Bronchial smooth muscle cell (primary cell): ENCODE data around the gene COQ9. TPM values are rescaled to one million over a fixed set of nuclear protein-coding genes. Genes with fewer than 3 reads are reported as not detected.

ENCODE experiments used
- total RNA-seq: library from RNA; depleted of rRNA; stranded (reverse); fragments of >200 nt; gene quantifications from 2 replicates; pipeline ENCODE4 v1.2.1, GENCODE V29; 2014

The COQ9 gene, protein sequence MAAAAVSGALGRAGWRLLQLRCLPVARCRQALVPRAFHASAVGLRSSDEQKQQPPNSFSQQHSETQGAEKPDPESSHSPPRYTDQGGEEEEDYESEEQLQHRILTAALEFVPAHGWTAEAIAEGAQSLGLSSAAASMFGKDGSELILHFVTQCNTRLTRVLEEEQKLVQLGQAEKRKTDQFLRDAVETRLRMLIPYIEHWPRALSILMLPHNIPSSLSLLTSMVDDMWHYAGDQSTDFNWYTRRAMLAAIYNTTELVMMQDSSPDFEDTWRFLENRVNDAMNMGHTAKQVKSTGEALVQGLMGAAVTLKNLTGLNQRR
- total RNA-seq: 37.8 and 53.7 TPM in 2 replicates

DNA sequence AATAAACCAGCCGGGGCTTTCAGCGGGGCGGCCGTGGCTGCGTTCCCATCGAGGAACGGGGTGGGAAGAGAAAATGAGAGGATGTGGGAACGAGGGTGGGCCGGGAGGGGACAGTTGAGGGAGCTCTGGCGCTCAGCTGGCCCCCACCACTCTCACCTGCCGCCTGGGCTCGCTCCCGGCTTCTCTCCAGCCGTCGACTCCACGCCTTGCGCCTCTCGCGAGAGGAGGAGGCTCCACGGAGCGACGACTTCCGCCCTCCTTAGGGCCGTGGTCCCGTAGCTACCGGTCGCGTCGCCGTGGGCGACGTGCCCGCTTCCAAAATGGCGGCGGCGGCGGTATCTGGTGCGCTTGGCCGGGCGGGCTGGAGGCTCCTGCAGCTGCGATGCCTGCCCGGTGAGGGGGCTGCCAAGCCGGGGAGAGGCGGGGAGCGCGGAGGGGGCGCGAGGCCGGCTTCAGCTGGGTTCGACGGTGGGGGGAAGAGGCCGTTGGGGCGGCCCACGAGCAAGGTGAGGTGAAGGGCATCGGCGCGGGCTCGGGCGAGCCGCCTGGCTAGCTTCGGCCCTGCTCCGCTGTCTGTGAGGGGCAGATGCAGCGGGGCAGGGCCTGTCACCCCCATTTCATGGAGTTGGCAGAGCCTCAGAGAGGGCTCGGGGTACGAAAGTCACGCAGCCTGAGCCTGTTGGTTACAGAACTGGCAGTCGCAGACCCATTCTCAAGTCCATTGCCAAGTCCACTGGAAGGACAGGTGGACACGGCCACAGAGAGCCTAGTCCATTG is at the start of gene COQ9, which contains the start of gene CIAPIN1:
Gene COQ9, plus strand, starts transcription at position 294 of the 777 bp plus-strand sequence. Its CDS starts 27 bp downstream, at position 321.
Gene CIAPIN1, minus strand, starts transcription at position 200 of the 777 bp plus-strand sequence. CDS start 6,457 bp downstream, outside the sequence.

DNA sequence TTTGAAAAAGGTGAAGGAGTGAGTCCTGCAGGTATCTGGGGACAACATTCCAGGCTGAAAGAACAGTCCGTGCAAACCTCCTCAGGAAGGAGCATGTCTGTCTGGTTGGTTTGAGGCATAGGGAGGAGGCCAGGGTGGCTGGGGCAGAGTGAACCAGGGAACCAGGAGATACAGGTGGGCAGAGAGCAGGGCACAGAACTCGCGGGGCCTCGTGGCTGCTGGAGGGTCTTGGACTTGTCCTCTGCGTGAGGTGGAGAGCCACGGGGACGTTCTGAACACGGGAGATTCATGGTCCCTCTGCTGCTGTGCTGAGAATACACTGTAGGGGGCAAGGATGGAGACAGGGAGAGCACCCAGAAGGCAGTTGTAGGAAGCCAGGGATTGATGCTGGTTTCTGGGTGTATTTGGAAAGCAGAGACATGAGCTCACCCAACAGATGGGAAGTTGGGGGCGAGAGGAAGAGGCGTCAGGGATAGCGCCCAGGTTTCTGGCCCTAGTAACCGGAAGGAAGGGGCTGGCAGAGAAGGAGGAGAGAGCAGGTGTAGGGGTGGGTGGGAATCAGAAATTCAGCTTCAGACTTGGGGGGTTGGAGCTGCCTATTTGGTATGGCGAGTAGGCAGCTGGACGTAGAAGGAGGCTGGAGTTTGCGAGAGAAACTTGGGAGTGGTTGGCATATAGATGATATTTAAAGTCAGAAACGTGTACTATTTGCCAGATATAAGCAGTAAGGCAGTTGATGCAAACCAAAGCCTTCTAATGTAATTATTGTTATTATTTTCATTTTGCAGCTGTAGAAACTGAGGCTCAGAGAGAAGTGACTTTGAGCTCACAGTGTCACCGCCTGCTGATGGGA is 43.1 kb upstream of the COQ9 start, which contains the start of gene CCL17:
Gene CCL17, plus strand, starts transcription at position 803 of the 853 bp plus-strand sequence. CDS start 9,166 bp downstream, outside the sequence.

DNA sequence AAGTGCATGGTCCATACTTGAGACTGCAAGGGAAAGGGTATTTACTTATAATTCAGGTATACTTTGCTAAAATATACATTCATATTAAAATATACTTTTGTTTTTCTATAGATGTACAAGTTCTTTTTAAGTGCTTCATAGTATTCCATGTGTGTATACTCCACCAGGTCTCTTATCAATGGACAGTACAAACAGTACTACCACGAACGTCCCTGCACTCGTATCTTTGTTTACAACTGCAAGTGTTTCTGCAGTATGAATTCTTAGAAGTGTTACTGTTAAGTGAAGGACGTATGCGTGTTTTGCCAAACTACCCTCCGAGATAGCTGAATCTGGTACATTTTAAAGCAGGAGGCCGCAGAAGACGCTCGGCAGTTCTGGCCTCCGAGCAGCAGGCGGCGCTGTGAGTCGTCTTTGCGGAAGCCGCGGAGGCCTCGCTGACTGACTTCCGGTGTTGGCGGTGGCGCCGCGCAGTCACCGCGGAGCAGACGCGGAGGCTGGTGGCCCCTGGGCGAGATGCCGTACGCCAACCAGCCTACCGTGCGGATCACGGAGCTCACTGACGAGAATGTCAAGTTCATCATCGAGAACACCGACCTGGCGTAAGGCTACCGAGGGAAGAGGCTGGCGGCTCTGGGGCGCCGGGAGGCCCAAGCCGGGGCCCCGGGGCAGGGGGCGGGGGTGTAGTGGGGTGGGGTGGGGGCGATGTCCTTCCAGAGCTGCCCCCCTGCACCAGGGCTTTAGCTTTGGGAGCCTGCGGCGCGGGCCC is 15.1 kb downstream of the COQ9 start, which contains the start of gene POLR2C:
Gene POLR2C, plus strand, starts transcription at position 471 of the 769 bp plus-strand sequence. Its CDS starts 46 bp downstream, at position 517.

DNA sequence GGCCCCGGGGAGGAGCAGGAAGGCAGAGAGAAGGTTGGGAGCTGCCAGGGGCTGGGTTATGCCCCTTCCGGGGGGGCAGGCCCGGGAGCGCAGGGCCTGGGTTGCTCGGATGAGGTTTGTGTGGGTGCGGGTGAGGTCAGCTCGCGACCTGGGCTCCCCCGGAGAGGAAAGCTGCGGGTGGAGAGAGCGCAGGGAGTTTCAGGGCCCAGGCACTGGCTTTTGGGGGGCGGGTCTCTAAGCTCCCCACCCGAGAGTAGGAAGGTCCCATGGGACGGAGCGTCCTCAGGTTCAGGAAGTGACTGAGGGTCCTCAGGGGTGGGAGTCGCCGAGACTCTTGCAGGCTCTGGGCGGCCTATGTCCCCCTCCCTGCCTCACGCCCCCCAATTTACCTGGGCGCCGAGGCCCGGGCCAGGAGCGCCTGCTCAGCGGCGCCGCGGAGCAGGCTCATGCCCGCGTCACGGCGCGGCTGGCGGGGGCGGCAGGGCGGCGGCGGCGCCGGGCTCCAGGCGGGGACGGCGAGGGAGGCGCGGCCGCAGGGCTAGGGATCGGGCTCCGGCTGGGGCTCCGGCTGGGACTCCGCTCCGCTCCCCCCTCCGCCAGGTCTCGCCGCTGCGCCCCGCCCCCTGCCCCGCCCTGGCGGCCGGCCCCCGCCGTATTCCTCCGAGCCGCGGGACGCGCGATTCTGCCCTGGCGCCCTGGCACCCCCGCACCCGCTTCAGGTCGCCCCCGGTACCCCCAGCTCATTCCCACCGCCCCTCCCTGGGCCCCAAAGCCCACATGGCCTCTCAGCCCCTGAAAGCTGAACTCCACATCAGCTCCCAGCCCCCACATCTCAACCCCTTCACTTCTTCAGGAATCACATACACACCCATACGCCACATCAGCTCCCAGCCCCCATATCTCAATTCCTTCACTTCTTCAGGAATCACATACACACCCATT is 38.9 kb downstream of the COQ9 start, which contains the start of gene DOK4:
Gene DOK4, minus strand, starts transcription at position 578 of the 942 bp plus-strand sequence. CDS start 6,986 bp downstream, outside the sequence.

Other genes with a start within 250 kb of the COQ9 start
- 40.5 and 41.6 TPM in 2 replicates for gene ARL2BP, start 202.2 kb upstream of the COQ9 start, total RNA-seq
- 0.16 TPM in 1 of 2 replicates, not detected in the other for gene PLLP, start 162.8 kb upstream of the COQ9 start, total RNA-seq
- not detected in 2 replicates for gene CCL22, start 88.7 kb upstream of the COQ9 start, total RNA-seq
- gene CX3CL1, start 75.0 kb upstream of the COQ9 start, total RNA-seq: under 0.01 TPM in 1 of 2 replicates, not detected in the other
- gene CCL17, start 42.7 kb upstream of the COQ9 start, total RNA-seq: not detected in 2 replicates
- 21.0 and 25.8 TPM in 2 replicates for gene CIAPIN1, start 94 bp upstream of the COQ9 start, total RNA-seq
- 88.1 and 103 TPM in 2 replicates for gene POLR2C, start 15.2 kb downstream of the COQ9 start, total RNA-seq
- 20.9 and 28.2 TPM in 2 replicates for gene DOK4, start 39.0 kb downstream of the COQ9 start, total RNA-seq
- gene CCDC102A, start 89.1 kb downstream of the COQ9 start, total RNA-seq: 22.2 and 24.6 TPM in 2 replicates
- under 0.01 TPM in 1 of 2 replicates, not detected in the other for gene ADGRG5, start 95.2 kb downstream of the COQ9 start, total RNA-seq
- gene ADGRG1, start 181.2 kb downstream of the COQ9 start, total RNA-seq: 1.7 TPM in 2 replicates
- not detected in 2 replicates for gene ADGRG3, start 220.8 kb downstream of the COQ9 start, total RNA-seq
- gene DRC7, start 247.3 kb downstream of the COQ9 start, total RNA-seq: 0.32 and 0.34 TPM in 2 replicates